Activated CD8-positive, alpha-beta memory T cell treated with anti-CD3 and anti-CD28 coated beads for 36 hours (primary cell): ENCODE data around the gene DUOX2. TPM values are rescaled to one million over a fixed set of nuclear protein-coding genes. Genes with fewer than 3 reads are reported as not detected.

Source experiments
- CTCF ChIA-PET: fragments of 350-600 bp; sonication (Branson Sonifier 250); formaldehyde crosslinking; loops from one replicate; lab custom pipeline; 2021; ENCODE audit warnings: antibody characterized with exemption; lab: Charles Lee
- POLR2A ChIA-PET: fragments of 350-600 bp; sonication (Branson Sonifier 250); formaldehyde crosslinking; loops from one replicate; lab custom pipeline; 2021; ENCODE audit warnings: antibody characterized with exemption; lab: Charles Lee
- total RNA-seq, 2 experiments: library from RNA; stranded (reverse); gene quantifications; one replicate each; pipeline ENCODE4 v1.2.3, GENCODE V29; 2021

The DUOX2 gene
- total RNA-seq, 2 experiments from 2014 or later, result 0.02 TPM; not detected in 1

- CTCF ChIA-PET, result interaction anchor here (0.6 to 1.9 kb wide), 4 partner anchors 9 to 303 kb away, joined by 3 to 13 read pairs (median 3); no protein-coding TSS in a partner anchor
- POLR2A ChIA-PET, result interaction anchor here (0.5 to 0.9 kb wide), 2 partner anchors 187 to 308 kb away, joined by 3 to 6 read pairs; no protein-coding TSS in a partner anchor
Observed at GRCh38 chr15:45126535-45127158, 12.7 kb upstream of the DUOX2 start.

- CTCF ChIA-PET, result no interaction called here
Observed at GRCh38 chr15:45123397-45123796, 9.4 kb upstream of the DUOX2 start.

GRCh38 chr15:45122719-45123118 lies 8.7 kb upstream of the DUOX2 start:
- CTCF ChIA-PET, result no interaction called here
- POLR2A ChIA-PET, result no interaction called here

More at GRCh38 chr15:45123397-45123796, 9.4 kb upstream of the DUOX2 start:
- POLR2A ChIA-PET, result no interaction called here

GRCh38 chr15:45121706-45122417 lies 7.9 kb upstream of the DUOX2 start:
- CTCF ChIA-PET, result interaction anchor here (1.1 to 1.6 kb wide), 2 partner anchors 11 to 41 kb away, joined by 3 to 4 read pairs; no protein-coding TSS in a partner anchor
- POLR2A ChIA-PET, result interaction anchor here (0.6 kb wide), 1 partner anchor 16 kb away, joined by 3 read pairs; no protein-coding TSS in a partner anchor

- ChIA-PET POLR2A (no interaction called here), CTCF (interaction anchor here (1.1 to 1.6 kb wide), 2 partner anchors 12 to 42 kb away, joined by 3 to 4 read pairs; no protein-coding TSS in a partner anchor)
Observed at GRCh38 chr15:45121020-45121419, 7.0 kb upstream of the DUOX2 start.

- ChIA-PET CTCF (interaction anchor here (1.1 to 1.6 kb wide), 2 partner anchors 12 to 43 kb away, joined by 3 to 4 read pairs; no protein-coding TSS in a partner anchor), POLR2A (no interaction called here)
Observed at GRCh38 chr15:45120081-45120972, 6.4 kb upstream of the DUOX2 start.

GRCh38 chr15:45118996-45119395 lies 5.0 kb upstream of the DUOX2 start:
- ChIA-PET POLR2A (no interaction called here), CTCF (interaction anchor here (0.8 to 1.7 kb wide), 5 partner anchors 8 to 40 kb away, joined by 3 to 16 read pairs (median 13); no protein-coding TSS in a partner anchor)

GRCh38 chr15:45118131-45118588 lies 4.2 kb upstream of the DUOX2 start:
- CTCF ChIA-PET, result interaction anchor here (0.6 to 1.7 kb wide), 26 partner anchors 9 to 533 kb away, joined by 3 to 16 read pairs (median 4); partner anchors contain the start of gene SHF
- POLR2A ChIA-PET, result no interaction called here

GRCh38 chr15:45117308-45118130 lies 3.5 kb upstream of the DUOX2 start:
- ChIA-PET POLR2A (no interaction called here), CTCF (interaction anchor here (0.7 to 1.7 kb wide), 22 partner anchors 9 to 264 kb away, joined by 3 to 16 read pairs (median 4); partner anchors contain the start of gene SHF)

- POLR2A ChIA-PET, result no interaction called here
- CTCF ChIA-PET, result interaction anchor here (0.9 to 1.1 kb wide), 2 partner anchors 17 to 39 kb away, joined by 3 read pairs; no protein-coding TSS in a partner anchor
Observed at GRCh38 chr15:45116482-45117307, 2.7 kb upstream of the DUOX2 start.

GRCh38 chr15:45116006-45116481 lies 2.1 kb upstream of the DUOX2 start:
- CTCF ChIA-PET, result interaction anchor here (0.6 to 1.1 kb wide), 3 partner anchors 18 to 227 kb away, joined by 3 read pairs; no protein-coding TSS in a partner anchor
- POLR2A ChIA-PET, result no interaction called here

GRCh38 chr15:45115312-45115820 lies 1.4 kb upstream of the DUOX2 start:
- CTCF ChIA-PET, result interaction anchor here (0.6 to 1.1 kb wide), 2 partner anchors 41 to 228 kb away, joined by 3 read pairs; no protein-coding TSS in a partner anchor
- POLR2A ChIA-PET, result no interaction called here

GRCh38 chr15:45114751-45115085 lies 746 bp upstream of the DUOX2 start:
- ChIA-PET CTCF (no interaction called here), POLR2A (interaction anchor here (0.6 kb wide), 1 partner anchor 404 kb away, joined by 5 read pairs; the partner anchor contains the start of gene PATL2)

GRCh38 chr15:45113380-45113990 lies 487 bp downstream of the DUOX2 start:
- CTCF ChIA-PET, result no interaction called here

GRCh38 chr15:45112591-45113379 lies 1.2 kb downstream of the DUOX2 start:
- POLR2A ChIA-PET, result no interaction called here
- CTCF ChIA-PET, result interaction anchor here (0.6 kb wide), 1 partner anchor 104 kb away, joined by 3 read pairs; no protein-coding TSS in a partner anchor

More at GRCh38 chr15:45113380-45113990, 487 bp downstream of the DUOX2 start:
- POLR2A ChIA-PET, result no interaction called here
